Muscle of leg (tissue), 11 donors: ENCODE data around the gene MAP2K5. TPM values are rescaled to one million over a fixed set of nuclear protein-coding genes. Genes with fewer than 3 reads are reported as not detected.

Source experiments
- DNase-seq: peaks from one replicate; pipeline ENCODE4 v3.0.0; 2013
- H3K27ac ChIP-seq: one replicate; pipeline ENCODE4 v1.5.1; 2013; ENCODE audit warnings: mild to moderate bottlenecking, low read length, control low read depth
- H3K27me3 ChIP-seq: one replicate; pipeline ENCODE4 v1.6.1; 2013; ENCODE audit warnings: low read length; ENCODE audit not compliant: control insufficient read depth, insufficient read depth
- H3K36me3 ChIP-seq: one replicate; pipeline ENCODE4 v1.6.1; 2013; ENCODE audit warnings: low read length; ENCODE audit not compliant: control insufficient read depth, insufficient read depth
- H3K4me1 ChIP-seq: one replicate; pipeline ENCODE4 v1.6.1; 2013; ENCODE audit warnings: low read length; ENCODE audit not compliant: control insufficient read depth, insufficient read depth
- H3K4me3 ChIP-seq: one replicate; pipeline ENCODE4 v1.5.1; 2013; ENCODE audit warnings: low read length, control low read depth
- H3K9me3 ChIP-seq: replicated peaks from 2 replicates; pipeline ENCODE4 v1.6.1; 2013; ENCODE audit warnings: low read depth, low read length; ENCODE audit not compliant: control insufficient read depth
- WGBS: methylation state at CpG from one replicate; pipeline ENCODE4 v1.1.5; 2013; ENCODE audit warnings: missing lambda C conversion rate; ENCODE audit not compliant: insufficient coverage; 5-methylcytosine and 5-hydroxymethylcytosine counted together
- polyA plus RNA-seq, 8 donors: library from polyadenylated mRNA; unstranded; fragments of 120-200 nt; gene quantifications; one replicate each; pipeline versions ENCODE4 v1.2.1 to v1.2.3, GENCODE V29; 2013; ENCODE audit warnings: inconsistent platforms in 1 of 8, low replicate concordance in 1 of 8; ENCODE audit not compliant: insufficient read length in 8 of 8, insufficient read depth in 1 of 8
- total RNA-seq: library from RNA; stranded (reverse); fragments of 120-200 nt; gene quantifications from one replicate; pipeline ENCODE4 v1.2.4, GENCODE V29; 2013

The MAP2K5 gene
- total and polyA plus RNA-seq, 9 donors: 10.2 to 22.6 (median 19.4) TPM

- Histone ChIP-seq H3K27ac (no peak overlapping the region), H3K4me1 (peaks cover 53% of the 10 kb centered on the region), H3K9me3 (no peaks in the 10 kb centered on the region), H3K27me3 (peaks cover 97% of the 10 kb centered on the region), H3K4me3 (no peak overlapping the region), H3K36me3 (no peaks in the 10 kb centered on the region)
- no peak for DNase-seq
- 5% methylated on average over 16 of the region's 21 CpGs for WGBS
These were observed 281.9 kb downstream of the MAP2K5 start for GRCh38 chr15:67824197-67824968.

GRCh38 chr15:67824976-67825880, 282.7 kb downstream of the MAP2K5 start, which contains the start of gene SKOR1:
TSS of gene SKOR1 (plus strand) at chr15:67825509. CDS start at chr15:67825603, 94 bp downstream.
- Histone ChIP-seq H3K4me3 (no peak within 1 kb of the TSS), H3K36me3 (no peaks in the 10 kb centered on the region), H3K27me3 (peaks cover 97% of the 10 kb centered on the region), H3K27ac (no peak within 1 kb of the TSS), H3K4me1 (peaks cover 53% of the 10 kb centered on the region), H3K9me3 (no peaks in the 10 kb centered on the region)
- 1% methylated on average over 38 of the region's 58 CpGs for WGBS
- DNase-seq: no peak

GRCh38 chr15:67825881-67826716, 283.6 kb downstream of the MAP2K5 start:
- H3K27me3 ChIP-seq: peaks cover 97% of the 10 kb centered on the region
- no peaks in the 10 kb centered on the region for H3K9me3 ChIP-seq
- no peak overlapping the region for H3K27ac ChIP-seq
- no peak overlapping the region for H3K4me3 ChIP-seq
- no peaks in the 10 kb centered on the region for H3K36me3 ChIP-seq
- H3K4me1 ChIP-seq: peaks cover 45% of the 10 kb centered on the region
- DNase-seq: no peak
- 3% methylated on average over 77 of the region's 77 CpGs for WGBS

- no peak overlapping the region for H3K4me3 ChIP-seq
- peaks cover 41% of the 10 kb centered on the region for H3K4me1 ChIP-seq
- peaks cover 96% of the 10 kb centered on the region for H3K27me3 ChIP-seq
- H3K36me3 ChIP-seq: no peaks in the 10 kb centered on the region
- H3K9me3 ChIP-seq: no peaks in the 10 kb centered on the region
- 1% methylated on average over 88 of the region's 88 CpGs for WGBS
- no peak overlapping the region for H3K27ac ChIP-seq
- DNase-seq: no peak
These were observed 284.4 kb downstream of the MAP2K5 start for GRCh38 chr15:67826717-67827561.

- DNase-seq: no peak
- Histone ChIP-seq H3K27ac (no peak overlapping the region), H3K27me3 (peaks cover 96% of the 10 kb centered on the region)
These were observed 285.2 kb downstream of the MAP2K5 start for GRCh38 chr15:67827562-67828277.

GRCh38 chr15:67828278-67828968, 285.9 kb downstream of the MAP2K5 start:
- Histone ChIP-seq H3K4me1 (peaks cover 50% of the 10 kb centered on the region), H3K9me3 (no peaks in the 10 kb centered on the region), H3K27ac (no peak overlapping the region), H3K36me3 (no peaks in the 10 kb centered on the region), H3K27me3 (peaks cover 97% of the 10 kb centered on the region), H3K4me3 (no peak overlapping the region)
- DNase-seq: no peak
- 6% methylated on average over 38 of the region's 40 CpGs for WGBS

More at GRCh38 chr15:67827562-67828277, 285.2 kb downstream of the MAP2K5 start:
- no peaks in the 10 kb centered on the region for H3K36me3 ChIP-seq
- 4% methylated on average over 90 of the region's 91 CpGs for WGBS
- no peak overlapping the region for H3K4me3 ChIP-seq
- no peaks in the 10 kb centered on the region for H3K9me3 ChIP-seq
- peaks cover 46% of the 10 kb centered on the region for H3K4me1 ChIP-seq

- Histone ChIP-seq H3K4me1 (peaks cover 52% of the 10 kb centered on the region), H3K4me3 (no peak overlapping the region)
These were observed 286.6 kb downstream of the MAP2K5 start for GRCh38 chr15:67828969-67829646.

More at GRCh38 chr15:67828969-67829646, 286.6 kb downstream of the MAP2K5 start:
- Histone ChIP-seq H3K9me3 (no peaks in the 10 kb centered on the region), H3K27me3 (peaks cover 97% of the 10 kb centered on the region), H3K27ac (no peak overlapping the region), H3K36me3 (no peaks in the 10 kb centered on the region)
- no peak for DNase-seq
- 12% methylated on average over 42 of the region's 54 CpGs for WGBS
